ENCODE results near the gene CENATAC. TPM values are rescaled to one million over a fixed set of nuclear protein-coding genes. Genes with fewer than 3 reads are reported as not detected.
A peak's percentile ranks its signal among the peaks of the same experiment; 100 is the strongest.

Gene CENATAC
- total and polyA plus RNA-seq, 8 donors, result 9.1 to 86.2 (median 17.0) TPM

DNA sequence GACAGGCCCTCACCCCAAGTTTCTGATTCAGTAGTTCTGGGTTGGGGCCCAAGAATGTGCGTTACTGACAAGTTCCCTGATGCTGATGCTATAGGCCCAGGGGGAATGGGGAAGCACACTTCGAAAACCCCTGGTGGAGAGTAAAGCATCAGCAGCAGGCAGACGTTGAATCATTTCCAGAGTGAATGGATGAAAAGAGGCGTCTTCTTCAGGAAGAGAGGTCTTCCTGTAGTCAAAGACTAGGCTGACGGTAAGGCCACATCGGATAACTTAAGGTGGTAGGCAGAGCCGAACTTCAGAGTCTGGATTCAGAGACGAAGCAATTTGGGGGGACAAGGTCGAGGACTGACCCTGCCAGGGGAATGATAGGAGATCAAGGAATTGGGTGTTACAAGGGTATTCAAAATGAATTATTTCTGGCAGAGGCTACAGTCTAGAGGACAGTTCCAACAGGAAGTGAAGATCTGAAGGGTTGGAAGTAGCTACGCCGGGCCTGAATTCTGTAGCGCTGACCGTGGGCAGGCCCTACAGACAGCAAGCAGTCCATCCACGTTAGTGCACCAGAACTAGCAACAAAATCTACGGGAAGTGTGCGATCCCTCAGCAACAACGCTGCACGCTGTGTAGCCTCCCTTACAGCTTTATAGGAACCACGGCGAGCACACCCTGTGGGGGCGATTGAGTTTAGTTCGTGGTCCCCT is 862 bp upstream of the CENATAC start:
- Histone ChIP-seq H3K4me3 (peak overlapping the region; percentile 53 to 91 (median 74)), H3K4me1 (peaks cover 0 to 14% (median 0%) of the 10 kb centered on the region in 3 donors), H3K9me3 (no peaks in the 10 kb centered on the region), H3K27me3 (no peaks in the 10 kb centered on the region), H3K36me3 (peaks cover 0 to 8% (median 8%) of the 10 kb centered on the region in 3 donors), H3K27ac (peak overlapping the region in 2 of 4 donors; percentile 7 to 14)
- DNase-seq (no peak), ATAC-seq (peak in 3 of 4 donors; percentile 11 to 52 (median 22)), FAIRE-seq (no peak)
- TF ChIP-seq, protein P1, sequence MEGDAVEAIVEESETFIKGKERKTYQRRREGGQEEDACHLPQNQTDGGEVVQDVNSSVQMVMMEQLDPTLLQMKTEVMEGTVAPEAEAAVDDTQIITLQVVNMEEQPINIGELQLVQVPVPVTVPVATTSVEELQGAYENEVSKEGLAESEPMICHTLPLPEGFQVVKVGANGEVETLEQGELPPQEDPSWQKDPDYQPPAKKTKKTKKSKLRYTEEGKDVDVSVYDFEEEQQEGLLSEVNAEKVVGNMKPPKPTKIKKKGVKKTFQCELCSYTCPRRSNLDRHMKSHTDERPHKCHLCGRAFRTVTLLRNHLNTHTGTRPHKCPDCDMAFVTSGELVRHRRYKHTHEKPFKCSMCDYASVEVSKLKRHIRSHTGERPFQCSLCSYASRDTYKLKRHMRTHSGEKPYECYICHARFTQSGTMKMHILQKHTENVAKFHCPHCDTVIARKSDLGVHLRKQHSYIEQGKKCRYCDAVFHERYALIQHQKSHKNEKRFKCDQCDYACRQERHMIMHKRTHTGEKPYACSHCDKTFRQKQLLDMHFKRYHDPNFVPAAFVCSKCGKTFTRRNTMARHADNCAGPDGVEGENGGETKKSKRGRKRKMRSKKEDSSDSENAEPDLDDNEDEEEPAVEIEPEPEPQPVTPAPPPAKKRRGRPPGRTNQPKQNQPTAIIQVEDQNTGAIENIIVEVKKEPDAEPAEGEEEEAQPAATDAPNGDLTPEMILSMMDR (IDR thresholded peaks at IDR 0.05), result no peak
- intact Hi-C loops (cut with DNase I), result no loop called here
- 29 to 32% methylated on average over 22 of the region's 22 CpGs for WGBS, 2 donors

DNA sequence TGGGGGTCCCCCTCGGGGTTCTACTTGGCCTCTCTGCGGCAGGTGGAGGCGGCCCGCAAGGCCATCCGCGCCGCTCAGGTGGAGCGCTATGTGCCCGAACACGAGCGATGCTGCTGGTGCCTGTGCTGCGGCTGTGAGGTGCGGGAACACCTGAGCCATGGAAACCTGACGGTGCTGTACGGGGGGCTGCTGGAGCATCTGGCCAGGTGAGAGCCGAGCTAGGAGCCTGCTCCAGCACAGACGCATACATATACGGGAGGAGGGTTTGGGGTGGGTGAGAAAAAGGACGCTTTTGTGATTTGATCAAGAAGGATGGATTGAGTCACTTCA is 415 bp downstream of the CENATAC start:
- 1 to 2% methylated on average over 19 of the region's 19 CpGs for WGBS, 2 donors

DNA sequence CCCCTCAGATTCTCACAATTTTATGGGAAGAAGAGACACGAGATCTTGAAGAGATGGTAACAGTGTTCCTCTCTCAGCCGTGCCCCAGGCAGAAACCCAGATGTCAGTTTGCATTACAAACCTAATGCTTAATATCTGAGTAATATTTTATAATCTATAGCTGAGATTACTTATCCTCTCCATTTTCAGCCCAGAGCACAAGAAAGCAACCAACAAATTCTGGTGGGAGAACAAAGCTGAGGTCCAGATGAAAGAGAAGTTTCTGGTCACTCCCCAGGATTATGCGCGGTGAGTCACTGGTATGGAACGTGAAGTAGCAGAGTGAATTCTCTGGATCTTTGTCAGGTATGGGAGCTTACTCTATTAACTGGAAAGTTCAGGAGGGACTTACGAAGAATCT is 884 bp downstream of the CENATAC start:
- TF ChIP-seq, protein P1 (IDR thresholded peaks at IDR 0.05), result no peak
- peak overlapping the region in 2 of 4 donors; percentile 60 to 64 for H3K27ac ChIP-seq
- no peak for FAIRE-seq

More for the DNA sequence above, 415 bp downstream of the CENATAC start:
- peak; percentile 35 to 58 (median 44) for ATAC-seq
- Histone ChIP-seq H3K27me3 (no peaks in the 10 kb centered on the region), H3K27ac (peak overlapping the region; percentile 34 to 64 (median 62)), H3K36me3 (peaks cover 0 to 8% (median 8%) of the 10 kb centered on the region in 3 donors), H3K9me3 (no peaks in the 10 kb centered on the region), H3K4me3 (peak overlapping the region; percentile 53 to 91 (median 74)), H3K4me1 (peaks cover 0 to 14% (median 0%) of the 10 kb centered on the region in 3 donors)
- DNase-seq, result peak in 1 of 6 donors; percentile 77
- no peak for FAIRE-seq
- TF ChIP-seq, protein P1 (IDR thresholded peaks at IDR 0.05), result no peak
- intact Hi-C loops (cut with DNase I), result no loop called here

DNA sequence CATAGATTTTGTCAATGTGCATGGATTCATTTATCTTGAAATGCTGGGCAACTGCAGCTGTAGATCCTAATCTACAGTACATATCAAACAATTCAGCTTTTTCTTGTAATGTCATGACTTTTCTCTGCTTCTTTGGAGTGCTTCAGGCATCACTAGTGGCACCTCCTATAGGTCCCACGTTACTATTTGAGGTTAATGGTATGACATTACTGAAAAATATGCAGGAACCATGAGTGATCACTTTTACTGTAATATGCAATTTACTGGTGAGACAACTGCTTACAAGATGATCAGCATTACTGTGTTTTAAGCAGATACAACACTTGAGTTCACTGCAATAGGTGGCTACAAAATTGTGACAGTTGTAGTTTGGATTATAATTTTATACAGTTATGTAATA is 3.0 kb downstream of the CENATAC start:
- FAIRE-seq (no peak), ATAC-seq (no peak), DNase-seq (no peak)
- Histone ChIP-seq H3K9me3 (no peaks in the 10 kb centered on the region), H3K27ac (no peak overlapping the region), H3K27me3 (no peaks in the 10 kb centered on the region), H3K36me3 (peaks cover 0 to 13% (median 8%) of the 10 kb centered on the region in 3 donors), H3K4me3 (no peak overlapping the region), H3K4me1 (peaks cover 0 to 14% (median 0%) of the 10 kb centered on the region in 3 donors)
- WGBS, 2 donors, result 61 to 72% methylated on average over 1 of the region's 1 CpG
- intact Hi-C loops (cut with DNase I), result no loop called here
- TF ChIP-seq, protein P1 (IDR thresholded peaks at IDR 0.05), result no peak

More for the DNA sequence above, 884 bp downstream of the CENATAC start:
- H3K36me3 ChIP-seq, result peaks cover 0 to 10% (median 8%) of the 10 kb centered on the region in 3 donors
- no peaks in the 10 kb centered on the region for H3K9me3 ChIP-seq
- H3K4me3 ChIP-seq, result peak overlapping the region in 3 of 4 donors; percentile 69 to 91 (median 80)
- H3K4me1 ChIP-seq, result peaks cover 0 to 14% (median 0%) of the 10 kb centered on the region in 3 donors
- DNase-seq, result no peak
- intact Hi-C loops (cut with DNase I), result no loop called here
- ATAC-seq, result peak in 1 of 4 donors; percentile 5
- whole genome bisulfite sequencing, 2 donors, result 55 to 61% methylated on average over 6 of the region's 6 CpGs
- H3K27me3 ChIP-seq, result no peaks in the 10 kb centered on the region

DNA sequence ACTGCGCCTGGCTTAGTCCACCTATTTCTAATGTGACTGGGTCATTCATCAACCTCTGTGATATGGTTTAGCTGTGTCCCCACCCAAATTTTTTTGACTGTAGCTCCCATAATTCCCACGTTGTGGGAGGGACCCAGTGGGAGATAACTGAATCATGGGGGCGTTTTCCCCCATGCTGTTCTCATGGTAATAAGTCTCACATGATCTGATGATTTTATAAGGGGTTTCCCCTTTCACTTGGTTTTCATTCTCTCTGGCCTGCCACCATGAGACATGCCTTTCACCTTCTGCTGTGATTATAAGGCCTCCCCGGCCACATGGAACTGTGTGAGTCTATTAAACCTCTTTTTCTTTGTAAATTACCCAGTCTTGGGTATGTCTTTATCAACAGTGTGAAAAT is 8.7 kb downstream of the CENATAC start:
- H3K4me3 ChIP-seq, result no peak overlapping the region
- ATAC-seq, result no peak
- no peaks in the 10 kb centered on the region for H3K27me3 ChIP-seq
- TF ChIP-seq, protein P1 (IDR thresholded peaks at IDR 0.05), result no peak
- FAIRE-seq, result no peak
- peaks cover 0 to 29% (median 4%) of the 10 kb centered on the region in 3 donors for H3K36me3 ChIP-seq
- intact Hi-C loops (cut with DNase I), result no loop called here
- no peak overlapping the region for H3K27ac ChIP-seq
- peak in 1 of 6 donors; percentile 0 for DNase-seq
- 91 to 92% methylated on average over 4 of the region's 4 CpGs for WGBS, 2 donors
- H3K9me3 ChIP-seq, result no peaks in the 10 kb centered on the region
- no peaks in the 10 kb centered on the region for H3K4me1 ChIP-seq

Measured in pancreas (tissue), 10 donors.